ENCODE data around the gene FOXC2.

The FOXC2 gene

GRCh38 chr16:86566601-86566965, at the start of gene FOXC2:
TSS of gene FOXC2 (plus strand) at chr16:86566829. CDS start at chr16:86567336, 507 bp downstream.
- DNase-seq = no peak

- no peak for DNase-seq
These were observed 49.6 kb upstream of the FOXC2 start for GRCh38 chr16:86517033-86517432.

GRCh38 chr16:86517652-86518258, 48.9 kb upstream of the FOXC2 start:
- DNase-seq = no peak

GRCh38 chr16:86519007-86519648, 47.5 kb upstream of the FOXC2 start:
- DNase-seq = no peak

GRCh38 chr16:86519649-86520316, 46.8 kb upstream of the FOXC2 start:
- no peak for DNase-seq

GRCh38 chr16:86520317-86521210, 46.1 kb upstream of the FOXC2 start:
- no peak for DNase-seq

- no peak for DNase-seq
These were observed 45.1 kb upstream of the FOXC2 start for GRCh38 chr16:86521236-86522197.

GRCh38 chr16:86522634-86523033, 44.0 kb upstream of the FOXC2 start:
- DNase-seq = no peak

- DNase-seq = no peak
These were observed 43.4 kb upstream of the FOXC2 start for GRCh38 chr16:86523166-86523740.

- DNase-seq = no peak
These were observed 42.6 kb upstream of the FOXC2 start for GRCh38 chr16:86524029-86524428.

- no peak for DNase-seq
These were observed 40.9 kb upstream of the FOXC2 start for GRCh38 chr16:86525696-86526095.

- no peak for DNase-seq
These were observed 39.3 kb upstream of the FOXC2 start for GRCh38 chr16:86527366-86527765.

GRCh38 chr16:86528061-86528929, 38.3 kb upstream of the FOXC2 start:
- DNase-seq = no peak

GRCh38 chr16:86529160-86529559, 37.5 kb upstream of the FOXC2 start:
- DNase-seq = no peak

GRCh38 chr16:86530251-86531190, 36.1 kb upstream of the FOXC2 start:
- no peak for DNase-seq

GRCh38 chr16:86531191-86531545, 35.5 kb upstream of the FOXC2 start:
- DNase-seq = no peak

- DNase-seq = no peak
These were observed 34.7 kb upstream of the FOXC2 start for GRCh38 chr16:86531641-86532525.

GRCh38 chr16:86532526-86532815, 34.2 kb upstream of the FOXC2 start:
- no peak for DNase-seq

- DNase-seq = no peak
These were observed 33.6 kb upstream of the FOXC2 start for GRCh38 chr16:86533076-86533475.

Measured in NCI-H187 treated with DMSO at 0.1 percent for 48 hours (cell line).